IPS-18c (cell line): ENCODE results near the gene KATNBL1.
A peak's percentile ranks its signal among the peaks of the same experiment; 100 is the strongest.

Source experiments
- H3K4me3 ChIP-seq: 2 replicates; pipeline ENCODE4 v1.7.0; 2013; ENCODE audit warnings: low read depth, mild to moderate bottlenecking, low read length, moderate library complexity; ENCODE audit not compliant: insufficient read depth
- H3K9me3 ChIP-seq: one replicate; pipeline ENCODE4 v1.6.1; 2013; ENCODE audit warnings: mild to moderate bottlenecking, low read length, moderate library complexity; ENCODE audit not compliant: control insufficient read depth, insufficient read depth

KATNBL1 gene

DNA sequence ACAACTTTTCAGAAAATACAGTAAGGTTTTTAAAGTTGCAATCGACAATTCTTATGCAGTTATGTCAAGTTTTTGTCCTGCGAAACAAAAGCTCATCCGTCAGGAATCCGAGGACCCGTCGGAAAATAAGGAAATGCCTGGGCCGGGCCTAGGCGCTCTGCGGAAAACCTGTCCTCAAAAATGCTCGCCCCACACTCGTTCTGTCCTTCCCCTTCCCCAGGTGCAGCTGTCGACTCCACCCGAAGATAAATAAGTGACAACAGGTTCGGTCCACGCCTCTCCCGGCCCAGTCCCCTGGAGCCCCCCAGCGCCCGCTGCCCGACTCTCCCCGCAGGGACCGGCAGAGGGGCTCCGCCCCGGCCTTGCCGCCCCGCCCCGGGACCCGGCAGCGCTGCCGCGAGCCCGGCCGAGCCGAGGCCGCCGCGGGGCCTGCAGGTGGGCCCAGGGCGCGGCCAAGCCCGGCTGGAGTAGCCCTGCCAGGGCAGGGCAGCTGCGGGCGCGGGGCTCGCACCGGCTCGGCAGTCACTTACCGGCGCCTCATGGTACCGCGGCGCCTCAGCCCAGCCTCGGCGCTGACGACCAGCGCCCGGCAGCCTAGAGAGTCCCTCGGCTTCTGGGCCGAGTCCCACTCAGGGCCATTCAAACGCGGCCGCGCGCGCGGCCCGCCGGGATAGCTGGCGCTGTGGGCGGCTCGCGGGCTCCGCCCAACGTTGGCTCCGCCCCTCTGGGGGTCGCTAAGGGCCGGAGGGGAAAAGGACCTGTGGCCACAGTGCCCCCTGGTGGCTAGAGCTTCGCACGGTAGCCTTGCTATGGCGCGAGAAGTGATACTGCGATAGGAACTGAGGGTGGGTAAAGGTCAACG, at the start of gene KATNBL1:
KATNBL1 (minus strand) TSS at position 676 of the 862 bp plus-strand sequence. CDS start 46,420 bp downstream, outside the sequence.
- peak within 1 kb of the TSS; percentile 78 for H3K4me3 ChIP-seq
- H3K9me3 ChIP-seq: no peaks in the 10 kb centered on the region

GRCh38 chr15:34259566-34259965, 49.7 kb upstream of the KATNBL1 start:
- Histone ChIP-seq H3K9me3 (no peaks in the 10 kb centered on the region), H3K4me3 (no peak overlapping the region)

DNA sequence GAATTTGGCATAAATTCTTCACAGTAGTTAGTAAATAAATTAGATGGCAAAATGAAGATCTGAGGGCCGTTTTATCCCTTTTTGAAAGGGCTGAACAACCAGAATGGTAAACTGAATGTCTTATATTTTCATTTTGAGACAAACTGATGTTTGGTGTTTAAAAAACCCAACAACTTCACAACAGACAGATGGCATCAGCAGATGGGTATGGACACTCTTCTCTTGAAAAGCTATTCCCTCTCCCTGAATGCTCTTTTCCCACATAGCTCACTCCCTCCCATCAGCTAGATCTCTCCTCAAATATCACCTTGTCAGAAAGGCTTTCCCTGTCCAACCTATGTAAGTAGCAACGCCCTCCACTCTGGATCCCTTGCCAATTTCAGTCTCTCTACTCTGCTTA, 48.3 kb upstream of the KATNBL1 start:
- no peaks in the 10 kb centered on the region for H3K9me3 ChIP-seq

GRCh38 chr15:34252545-34252944, 42.6 kb upstream of the KATNBL1 start:
- Histone ChIP-seq H3K4me3 (no peak overlapping the region), H3K9me3 (no peaks in the 10 kb centered on the region)

More for the DNA sequence above, 48.3 kb upstream of the KATNBL1 start:
- H3K4me3 ChIP-seq: no peak overlapping the region

DNA sequence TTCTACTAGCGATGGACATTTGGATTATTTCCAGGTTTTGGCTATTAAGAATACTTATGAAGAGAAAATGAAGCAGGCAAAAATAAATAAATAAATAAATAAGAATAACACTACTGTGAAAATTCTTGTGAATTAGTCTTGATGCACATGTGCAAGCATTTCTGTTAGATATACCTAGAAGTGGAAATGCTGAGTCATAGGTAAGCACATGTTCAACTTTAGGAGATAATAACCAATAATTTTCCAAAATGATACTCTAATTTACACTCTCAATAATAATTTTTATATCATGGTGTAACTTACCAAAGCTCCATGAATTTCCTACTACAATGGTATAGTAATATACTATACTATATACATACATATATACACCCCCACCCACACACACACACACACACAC, 38.3 kb upstream of the KATNBL1 start:
- no peak overlapping the region for H3K4me3 ChIP-seq
- no peaks in the 10 kb centered on the region for H3K9me3 ChIP-seq

GRCh38 chr15:34246276-34246976, 36.5 kb upstream of the KATNBL1 start:
- Histone ChIP-seq H3K4me3 (no peak overlapping the region), H3K9me3 (no peaks in the 10 kb centered on the region)

GRCh38 chr15:34243226-34243625, 33.3 kb upstream of the KATNBL1 start:
- H3K4me3 ChIP-seq: no peak overlapping the region
- H3K9me3 ChIP-seq: no peaks in the 10 kb centered on the region

- Histone ChIP-seq H3K9me3 (no peaks in the 10 kb centered on the region), H3K4me3 (no peak overlapping the region)
Observed at GRCh38 chr15:34242331-34242710, 32.4 kb upstream of the KATNBL1 start.

GRCh38 chr15:34241376-34242330, 31.8 kb upstream of the KATNBL1 start:
- Histone ChIP-seq H3K9me3 (no peaks in the 10 kb centered on the region), H3K4me3 (no peak overlapping the region)

- no peak overlapping the region for H3K4me3 ChIP-seq
- no peaks in the 10 kb centered on the region for H3K9me3 ChIP-seq
Observed at GRCh38 chr15:34240537-34240936, 30.6 kb upstream of the KATNBL1 start.

DNA sequence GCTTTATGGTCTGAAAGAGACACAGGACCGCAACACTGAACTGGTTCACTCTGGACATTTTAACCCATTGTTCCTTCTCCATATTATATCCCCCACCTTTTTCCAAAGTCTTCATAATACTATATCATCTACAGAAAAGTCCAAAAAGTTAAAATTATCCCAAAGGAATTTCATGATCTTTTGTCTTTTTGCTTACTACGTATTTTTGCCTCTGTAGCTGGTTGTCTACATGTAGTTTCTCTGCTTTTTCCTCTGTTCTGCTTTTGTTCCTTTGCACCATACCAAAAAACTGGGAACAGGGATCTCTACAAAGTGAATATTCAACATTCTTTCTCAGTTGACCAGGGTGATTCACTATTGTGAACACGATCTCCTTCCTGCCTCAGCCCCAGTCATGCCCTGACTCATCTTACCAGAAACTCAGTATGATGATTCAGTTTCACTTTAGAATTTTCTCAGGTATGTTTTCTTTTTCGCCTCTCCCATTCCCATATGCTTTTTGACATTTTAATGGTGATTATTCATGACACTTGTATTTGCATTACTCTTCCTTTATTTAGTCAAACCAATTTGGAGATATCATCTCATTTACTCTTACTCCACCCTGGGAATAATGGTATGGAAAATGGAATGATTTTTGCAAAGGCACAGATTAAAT, 29.4 kb upstream of the KATNBL1 start:
- no peak overlapping the region for H3K4me3 ChIP-seq
- no peaks in the 10 kb centered on the region for H3K9me3 ChIP-seq

DNA sequence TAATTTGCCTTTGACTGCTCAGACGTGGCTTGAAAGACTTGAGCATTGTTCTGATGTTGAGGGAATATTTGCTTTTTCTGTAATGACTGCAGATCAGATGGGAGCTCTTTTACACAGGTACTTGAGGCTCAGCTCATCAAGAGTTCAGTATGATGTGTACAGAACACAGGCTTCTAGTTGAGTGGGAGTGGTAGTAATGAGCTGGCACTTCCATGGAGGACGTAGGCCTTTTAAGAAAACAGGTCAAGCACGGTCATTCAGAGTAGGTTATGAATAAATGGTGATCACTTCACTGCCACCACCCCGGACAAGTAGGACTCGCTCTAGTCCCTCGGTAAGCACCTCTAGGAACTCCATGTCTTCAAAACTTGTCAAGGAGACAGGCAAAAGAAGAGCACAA, 23.7 kb upstream of the KATNBL1 start:
- no peak overlapping the region for H3K4me3 ChIP-seq

GRCh38 chr15:34223904-34224596, 14.2 kb upstream of the KATNBL1 start:
- H3K9me3 ChIP-seq: no peaks in the 10 kb centered on the region
- peak overlapping the region; percentile 90 for H3K4me3 ChIP-seq

More for the DNA sequence above, 23.7 kb upstream of the KATNBL1 start:
- H3K9me3 ChIP-seq: no peaks in the 10 kb centered on the region

- Histone ChIP-seq H3K4me3 (no peak overlapping the region), H3K9me3 (no peaks in the 10 kb centered on the region)
Observed at GRCh38 chr15:34217587-34218225, 7.8 kb upstream of the KATNBL1 start.

- Histone ChIP-seq H3K4me3 (no peak overlapping the region), H3K9me3 (no peaks in the 10 kb centered on the region)
Observed at GRCh38 chr15:34216527-34217270, 6.8 kb upstream of the KATNBL1 start.
